Measurements from ENCODE around the gene POLG2. TPM values are rescaled to one million over a fixed set of nuclear protein-coding genes. Genes with fewer than 3 reads are reported as not detected.

Gene POLG2
- total and polyA plus RNA-seq, 9 of the 15 experiments (the other 6 are each of a cell fraction or from before 2014, with no cell fraction given) = 13.4 to 44.8 (median 37.0) TPM

DNA sequence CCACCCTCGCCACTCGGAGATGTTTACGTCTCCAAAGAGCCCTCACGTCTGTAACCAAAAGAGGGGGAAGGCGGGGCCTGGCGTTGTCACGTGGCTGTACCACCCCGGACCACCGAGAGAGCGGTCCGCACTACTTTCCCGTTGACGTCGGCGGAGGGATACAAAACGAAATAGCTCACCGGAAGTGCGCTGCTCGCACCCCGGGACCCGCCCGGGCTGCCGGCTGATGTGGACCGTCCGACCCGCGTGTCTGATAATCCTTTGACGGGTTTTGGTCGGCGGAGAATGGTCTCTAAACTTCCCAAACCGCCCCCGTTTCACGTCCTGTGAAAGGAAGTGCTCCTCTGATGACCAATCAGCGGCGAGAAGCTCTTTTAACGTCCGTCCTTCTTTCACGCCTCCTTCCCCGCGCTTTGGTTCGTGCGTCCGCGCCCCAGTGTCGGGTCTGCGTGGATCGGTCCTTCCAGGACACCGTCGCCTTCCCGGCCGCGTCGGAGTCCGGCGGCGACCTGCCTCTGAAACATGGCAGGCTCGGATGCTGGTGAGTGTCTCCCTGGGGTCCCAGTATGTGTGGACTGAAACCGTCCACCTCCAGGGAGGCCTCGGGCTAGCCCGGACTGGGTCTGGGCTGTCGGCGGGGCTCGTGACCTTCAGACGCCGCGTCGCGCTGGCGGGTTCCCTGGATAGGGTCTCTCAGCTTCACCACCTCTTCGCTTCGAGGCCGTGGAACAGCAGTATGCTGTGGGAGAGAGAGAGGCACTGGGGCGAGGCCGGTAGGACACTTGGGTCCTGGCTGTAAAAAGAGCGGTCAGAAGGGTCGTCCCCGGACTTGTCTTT lies 9.9 kb upstream of the POLG2 start, which contains the start of gene CEP95 (continued):
- no peak for TF ChIP-seq FOXA1 (IDR thresholded peaks at IDR 0.05; ENCODE audit: borderline replicate concordance)
- no peak for TF ChIP-seq TSC22D4 (tag; IDR thresholded peaks at IDR 0.05)
- no peak for TF ChIP-seq CEBPZ (IDR thresholded peaks at IDR 0.05; ENCODE audit: borderline replicate concordance, low read depth, low read length)
- peak; percentile 72 to 87; a peak in 2 of 4 replicates for TF ChIP-seq ARNT (IDR thresholded peaks at IDR 0.05)
- peak; percentile 50 for TF ChIP-seq TAF9B (IDR thresholded peaks at IDR 0.05; ENCODE audit: partially characterized antibody)
- TF ChIP-seq, protein P1, sequence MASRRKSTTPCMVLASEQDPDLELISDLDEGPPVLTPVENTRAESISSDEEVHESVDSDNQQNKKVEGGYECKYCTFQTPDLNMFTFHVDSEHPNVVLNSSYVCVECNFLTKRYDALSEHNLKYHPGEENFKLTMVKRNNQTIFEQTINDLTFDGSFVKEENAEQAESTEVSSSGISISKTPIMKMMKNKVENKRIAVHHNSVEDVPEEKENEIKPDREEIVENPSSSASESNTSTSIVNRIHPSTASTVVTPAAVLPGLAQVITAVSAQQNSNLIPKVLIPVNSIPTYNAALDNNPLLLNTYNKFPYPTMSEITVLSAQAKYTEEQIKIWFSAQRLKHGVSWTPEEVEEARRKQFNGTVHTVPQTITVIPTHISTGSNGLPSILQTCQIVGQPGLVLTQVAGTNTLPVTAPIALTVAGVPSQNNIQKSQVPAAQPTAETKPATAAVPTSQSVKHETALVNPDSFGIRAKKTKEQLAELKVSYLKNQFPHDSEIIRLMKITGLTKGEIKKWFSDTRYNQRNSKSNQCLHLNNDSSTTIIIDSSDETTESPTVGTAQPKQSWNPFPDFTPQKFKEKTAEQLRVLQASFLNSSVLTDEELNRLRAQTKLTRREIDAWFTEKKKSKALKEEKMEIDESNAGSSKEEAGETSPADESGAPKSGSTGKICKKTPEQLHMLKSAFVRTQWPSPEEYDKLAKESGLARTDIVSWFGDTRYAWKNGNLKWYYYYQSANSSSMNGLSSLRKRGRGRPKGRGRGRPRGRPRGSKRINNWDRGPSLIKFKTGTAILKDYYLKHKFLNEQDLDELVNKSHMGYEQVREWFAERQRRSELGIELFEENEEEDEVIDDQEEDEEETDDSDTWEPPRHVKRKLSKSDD (conservative IDR thresholded peaks at IDR 0.05; ENCODE audit: low read length) = 0 out of 2 replicates have a peak, but pooled peaks have one; percentile 41
- TF ChIP-seq PHF21A (IDR thresholded peaks at IDR 0.05; ENCODE audit: borderline replicate concordance, low read depth) = peak; percentile 80; the same call in 1 of the 2 replicates
- TF ChIP-seq CCNT2 (IDR thresholded peaks at IDR 0.05; ENCODE audit: borderline replicate concordance, extremely low read depth, insufficient read length, low read depth, low read length) = peak; percentile 35
- TF ChIP-seq, protein P2, sequence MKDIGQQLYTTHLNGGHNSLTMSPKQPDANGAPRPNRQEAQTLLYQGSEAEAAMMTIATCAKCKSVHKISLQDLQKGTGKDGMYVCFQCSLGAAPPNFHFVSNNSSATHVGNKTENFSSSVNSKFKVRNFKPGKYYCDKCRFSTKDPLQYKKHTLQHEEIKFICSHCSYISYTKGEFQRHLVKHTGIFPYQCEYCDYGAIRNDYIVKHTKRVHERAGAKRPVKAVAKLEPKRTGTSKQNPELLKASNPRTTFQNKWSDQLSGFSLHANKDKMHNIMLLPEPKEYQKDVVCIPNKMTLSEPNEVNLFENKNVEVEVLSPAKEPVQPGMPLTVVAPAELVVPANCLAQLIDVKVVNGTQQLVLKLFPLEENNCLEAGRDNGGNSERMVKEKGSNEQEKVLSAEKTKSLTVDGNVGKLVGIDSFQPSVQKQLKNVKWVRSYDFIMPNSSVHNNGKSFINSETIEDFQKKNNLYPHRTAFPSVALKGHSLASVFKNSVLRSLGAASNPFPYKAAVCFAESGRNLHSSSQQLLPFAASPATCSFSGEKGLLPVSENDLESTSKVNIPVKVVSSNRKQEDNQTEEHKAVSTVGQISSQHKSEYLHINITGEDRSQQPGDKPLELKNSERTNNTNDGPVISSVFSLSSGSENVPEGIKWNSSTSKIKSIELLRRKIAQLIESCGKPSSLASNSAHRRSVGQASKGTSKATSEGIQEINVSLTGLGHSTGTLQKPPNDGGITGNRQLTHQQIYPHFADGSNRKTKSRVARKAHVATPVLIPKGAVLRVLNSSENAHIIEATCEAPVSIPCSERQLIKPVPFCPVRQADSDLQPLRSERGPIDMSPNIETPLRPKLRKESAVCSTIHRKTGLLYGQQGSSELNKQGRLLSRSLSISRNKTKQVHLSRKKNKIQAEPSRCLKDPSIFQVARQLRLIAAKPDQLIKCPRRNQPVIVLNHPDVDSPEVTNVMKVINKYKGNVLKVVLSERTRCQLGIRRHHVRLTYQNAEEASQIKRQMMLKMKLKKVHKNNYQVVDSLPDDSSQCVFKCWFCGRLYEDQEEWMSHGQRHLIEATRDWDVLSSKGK (CRISPR knock-in tag; IDR thresholded peaks at IDR 0.05) = no peak
- TF ChIP-seq HDGF (IDR thresholded peaks at IDR 0.05) = no peak
- peak; percentile 53 for TF ChIP-seq RBM22 (IDR thresholded peaks at IDR 0.05; ENCODE audit: low read depth, low read length, poor library complexity, severe bottlenecking)
- no peak for TF ChIP-seq ZNF124 (CRISPR knock-in tag; IDR thresholded peaks at IDR 0.05)
- TF ChIP-seq ZNF583 (CRISPR knock-in tag; IDR thresholded peaks at IDR 0.05) = no peak
- TF ChIP-seq CTCF (IDR thresholded peaks at IDR 0.05 in 2 of 3, conservative IDR thresholded peaks at IDR 0.05 in 1 of 3; ENCODE audit: insufficient read depth in 2 of 3, low read depth in 1 of 3, low read length in 3 of 3) = no peak
- no peak for TF ChIP-seq ELF4 (CRISPR knock-in tag; IDR thresholded peaks at IDR 0.05)
